ENCODE measurements around the gene THOC7. TPM values are rescaled to one million over a fixed set of nuclear protein-coding genes. Genes with fewer than 3 reads are reported as not detected.

THOC7 gene
- total RNA-seq, 4 donors from 2014 or later, result 37.1 to 46.8 (median 44.9) TPM

DNA sequence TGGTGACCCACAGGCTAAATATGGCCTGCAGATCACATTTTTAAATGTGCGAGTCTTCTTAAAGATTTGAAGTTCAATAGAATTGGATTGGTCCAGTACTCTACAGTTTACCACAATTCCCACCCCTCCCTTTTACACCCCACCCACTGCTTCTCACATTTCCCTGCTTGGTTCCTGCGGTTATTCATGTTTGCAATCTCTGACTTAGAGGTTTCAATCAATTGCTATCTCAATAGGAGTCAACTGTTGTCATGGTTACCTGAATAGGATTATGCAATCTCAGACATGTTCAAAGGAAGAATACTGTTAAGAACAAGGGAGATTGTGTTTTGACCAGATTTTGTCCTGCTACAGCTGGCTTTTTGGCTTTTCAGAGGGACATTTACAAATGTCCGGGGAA, 49.4 kb downstream of the THOC7 start:
- DNase-seq (ENCODE audit: low spot score in 2 of 2), result no peak
- H3K4me3 ChIP-seq (ENCODE audit: low read depth, poor library complexity, severe bottlenecking), result no peak overlapping the region
- 83 to 91% methylated on average over 3 of the region's 3 CpGs for WGBS, 2 donors
- intact Hi-C loops (cut with DNase I; ENCODE audit: low total_unique reads), result no loop called here
- TF ChIP-seq, protein P1, sequence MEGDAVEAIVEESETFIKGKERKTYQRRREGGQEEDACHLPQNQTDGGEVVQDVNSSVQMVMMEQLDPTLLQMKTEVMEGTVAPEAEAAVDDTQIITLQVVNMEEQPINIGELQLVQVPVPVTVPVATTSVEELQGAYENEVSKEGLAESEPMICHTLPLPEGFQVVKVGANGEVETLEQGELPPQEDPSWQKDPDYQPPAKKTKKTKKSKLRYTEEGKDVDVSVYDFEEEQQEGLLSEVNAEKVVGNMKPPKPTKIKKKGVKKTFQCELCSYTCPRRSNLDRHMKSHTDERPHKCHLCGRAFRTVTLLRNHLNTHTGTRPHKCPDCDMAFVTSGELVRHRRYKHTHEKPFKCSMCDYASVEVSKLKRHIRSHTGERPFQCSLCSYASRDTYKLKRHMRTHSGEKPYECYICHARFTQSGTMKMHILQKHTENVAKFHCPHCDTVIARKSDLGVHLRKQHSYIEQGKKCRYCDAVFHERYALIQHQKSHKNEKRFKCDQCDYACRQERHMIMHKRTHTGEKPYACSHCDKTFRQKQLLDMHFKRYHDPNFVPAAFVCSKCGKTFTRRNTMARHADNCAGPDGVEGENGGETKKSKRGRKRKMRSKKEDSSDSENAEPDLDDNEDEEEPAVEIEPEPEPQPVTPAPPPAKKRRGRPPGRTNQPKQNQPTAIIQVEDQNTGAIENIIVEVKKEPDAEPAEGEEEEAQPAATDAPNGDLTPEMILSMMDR (IDR thresholded peaks at IDR 0.05), result no peak
- TF ChIP-seq POLR2A (IDR thresholded peaks at IDR 0.05), result no peak

DNA sequence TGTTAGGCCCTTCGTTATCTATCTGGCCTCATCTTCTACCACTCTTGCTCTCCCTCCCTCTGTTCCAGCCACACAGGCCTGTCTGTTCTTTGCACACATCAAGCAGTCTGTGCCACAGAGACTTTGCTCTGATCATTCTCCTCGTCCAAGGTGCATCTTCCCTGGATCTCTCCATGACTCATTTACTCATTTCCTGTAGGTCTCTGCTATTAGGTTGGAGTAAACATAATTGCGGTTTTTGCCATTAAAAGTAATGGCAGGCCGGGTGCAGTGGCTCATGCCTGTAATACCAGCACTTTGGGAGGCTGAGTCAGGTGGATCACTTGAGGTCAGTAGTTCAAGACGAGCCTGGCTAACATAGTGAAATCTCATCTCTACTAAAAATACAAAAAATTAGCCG, 54.0 kb downstream of the THOC7 start:
- intact Hi-C loops (cut with DNase I; ENCODE audit: low total_unique reads), result no loop called here
- H3K4me3 ChIP-seq (ENCODE audit: low read depth, poor library complexity, severe bottlenecking), result no peak overlapping the region
- 90 to 93% methylated on average over 6 of the region's 6 CpGs for WGBS, 2 donors
- DNase-seq (ENCODE audit: low spot score in 2 of 2), result no peak
- TF ChIP-seq, protein P1 (IDR thresholded peaks at IDR 0.05), result no peak
- no peak for TF ChIP-seq POLR2A (IDR thresholded peaks at IDR 0.05)

DNA sequence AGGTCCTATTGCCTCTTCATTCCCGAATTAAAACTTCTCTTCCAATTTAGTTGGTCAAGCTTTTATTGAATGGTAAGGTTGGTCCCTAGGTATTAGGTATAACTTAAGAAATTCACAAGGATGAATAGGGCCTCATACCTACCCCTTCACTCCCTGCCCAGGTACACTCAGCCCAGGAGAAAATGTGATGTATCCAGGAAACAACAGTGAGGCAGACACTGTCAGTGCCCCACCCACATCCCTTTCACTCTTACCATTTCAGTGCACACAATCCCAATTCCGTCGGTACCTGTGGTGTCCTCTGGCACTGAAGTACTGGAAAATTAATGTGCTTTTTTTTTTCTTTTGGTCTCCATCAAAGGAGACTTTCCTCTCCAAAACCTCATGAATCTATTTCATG, 55.0 kb downstream of the THOC7 start:
- H3K4me3 ChIP-seq (ENCODE audit: low read depth, poor library complexity, severe bottlenecking), result no peak overlapping the region
- TF ChIP-seq POLR2A (IDR thresholded peaks at IDR 0.05), result no peak
- TF ChIP-seq, protein P1 (IDR thresholded peaks at IDR 0.05), result no peak
- WGBS, 2 donors, result 76 to 91% methylated on average over 3 of the region's 3 CpGs
- no peak for DNase-seq (ENCODE audit: low spot score in 2 of 2)
- intact Hi-C loops (cut with DNase I; ENCODE audit: low total_unique reads), result no loop called here

DNA sequence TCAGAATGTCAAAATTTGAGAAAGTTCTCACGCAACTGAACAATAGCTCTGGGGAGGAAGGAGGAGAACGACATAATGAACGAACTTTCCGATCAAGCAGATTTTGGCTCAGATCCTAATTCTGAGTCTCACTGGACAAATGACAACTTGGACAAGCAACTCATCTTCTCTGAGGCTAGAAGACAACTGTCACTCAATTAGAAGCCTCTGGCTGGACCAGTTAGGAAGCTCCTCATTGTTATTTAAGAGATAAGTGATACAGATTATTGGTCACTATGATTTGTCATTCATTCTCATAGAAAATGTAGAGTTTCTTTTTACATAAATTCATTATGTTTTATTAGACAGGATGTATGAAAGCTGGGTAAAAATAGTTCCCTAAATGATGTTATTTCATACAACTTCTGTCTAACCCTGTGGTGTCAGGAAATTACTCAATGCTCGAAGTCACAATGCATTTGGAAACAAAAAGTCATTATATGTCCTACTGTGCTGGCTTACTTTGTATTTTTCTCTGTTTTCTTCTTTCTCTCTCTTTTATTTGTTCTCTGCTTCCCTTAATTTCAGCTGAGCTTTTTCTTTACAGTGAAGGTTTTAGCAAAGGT, 55.5 kb downstream of the THOC7 start:
- no peak for TF ChIP-seq POLR2A (IDR thresholded peaks at IDR 0.05)
- TF ChIP-seq, protein P1 (IDR thresholded peaks at IDR 0.05), result no peak
- 60 to 71% methylated on average over 5 of the region's 5 CpGs for WGBS, 2 donors
- H3K4me3 ChIP-seq (ENCODE audit: low read depth, poor library complexity, severe bottlenecking), result no peak overlapping the region
- no peak for DNase-seq (ENCODE audit: low spot score in 2 of 2)
- intact Hi-C loops (cut with DNase I; ENCODE audit: low total_unique reads), result no loop called here

DNA sequence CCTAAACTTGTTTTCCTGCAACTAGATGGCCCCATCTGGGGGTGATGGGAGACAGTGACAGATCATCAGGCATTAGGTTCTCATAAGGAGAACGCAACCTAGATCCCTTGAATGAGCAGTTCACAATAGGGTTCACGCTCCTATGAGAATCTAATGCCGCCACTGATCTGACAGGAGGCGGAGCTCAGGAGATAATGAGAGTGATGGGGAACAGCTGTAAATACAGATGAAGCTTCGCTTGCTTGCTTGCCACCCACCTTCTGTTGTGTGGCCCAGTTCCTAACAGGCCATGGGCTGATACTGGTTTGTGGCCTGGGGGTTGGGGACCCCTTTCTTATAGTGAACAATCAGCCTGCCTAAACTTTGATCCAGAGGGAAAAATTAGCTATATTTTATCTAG, 59.7 kb downstream of the THOC7 start:
- 87 to 89% methylated on average over 5 of the region's 5 CpGs for WGBS, 2 donors

More for the DNA sequence above, 59.7 kb downstream of the THOC7 start:
- TF ChIP-seq POLR2A (IDR thresholded peaks at IDR 0.05), result no peak
- TF ChIP-seq, protein P1 (IDR thresholded peaks at IDR 0.05), result no peak
- no peak for DNase-seq (ENCODE audit: low spot score in 2 of 2)
- H3K4me3 ChIP-seq (ENCODE audit: low read depth, poor library complexity, severe bottlenecking), result no peak overlapping the region
- intact Hi-C loops (cut with DNase I; ENCODE audit: low total_unique reads), result no loop called here

Data from lower leg skin (tissue), 4 donors.